Left ventricle myocardium superior (tissue), 1 donor: ENCODE data around the gene CCDC159. TPM values are rescaled to one million over a fixed set of nuclear protein-coding genes. Genes with fewer than 3 reads are reported as not detected.
"Not testable (repeated sequence)": the region's sequence is repeated elsewhere in the genome, so short reads cannot be mapped to it uniquely, and the experiment has no call there.

Experiments
- ATAC-seq: fragments of 200-7000 bp; cut with Tn5 transposase; one replicate; pipeline ENCODE4 v1.9.1; 2020; ENCODE audit warnings: mild to moderate bottlenecking, moderate library complexity
- DNase-seq: peaks from one replicate; pipeline ENCODE4 v3.0.0-alpha.2; 2020
- intact Hi-C: fragments of 100-400 bp; cut with micrococcal nuclease; formaldehyde crosslinking; loops from one replicate; pipeline ENCODE4 v1.11.0; 2022
- long read RNA-seq: library from polyadenylated mRNA; unstranded; transcript quantifications from one replicate; pipeline ENCODE4 v2.0.0, GENCODE V29; 2021
- total RNA-seq: library from RNA; stranded (reverse); fragmentation: NEBNext Ultra II Directional; extraction: Animal tissue kit (Norgen Biotek cat#: 25700); gene quantifications from one replicate; pipeline ENCODE4 v1.2.1, GENCODE V29; 2021
- donor health status: DM: no; HTN: yes; CAD: no; lungs with severe emphysema.

Gene CCDC159, protein sequence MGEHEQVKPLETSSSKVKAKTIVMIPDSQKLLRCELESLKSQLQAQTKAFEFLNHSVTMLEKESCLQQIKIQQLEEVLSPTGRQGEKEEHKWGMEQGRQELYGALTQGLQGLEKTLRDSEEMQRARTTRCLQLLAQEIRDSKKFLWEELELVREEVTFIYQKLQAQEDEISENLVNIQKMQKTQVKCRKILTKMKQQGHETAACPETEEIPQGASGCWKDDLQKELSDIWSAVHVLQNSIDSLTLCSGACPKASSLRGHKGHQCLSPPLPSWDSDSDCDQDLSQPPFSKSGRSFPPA
- 20.9 TPM for total RNA-seq
- long read RNA-seq, partial matches to known transcripts, result 1 of 7 reads
- long read RNA-seq, other reads (novel, unspliced or antisense), result 4 of 7 reads

- ATAC-seq (peak; percentile 96), DNase-seq (peak; percentile 97)
- intact Hi-C loops, result no loop called here
Observed at GRCh38 chr19:11346104-11346940, at the start of gene CCDC159, which contains the start of gene TMEM205. CCDC159 (plus strand) TSS chr19:11346519; CDS start chr19:11346607, 88 bp downstream. TMEM205 (minus strand) TSS chr19:11346268; CDS start chr19:11345619, 649 bp downstream.

DNA sequence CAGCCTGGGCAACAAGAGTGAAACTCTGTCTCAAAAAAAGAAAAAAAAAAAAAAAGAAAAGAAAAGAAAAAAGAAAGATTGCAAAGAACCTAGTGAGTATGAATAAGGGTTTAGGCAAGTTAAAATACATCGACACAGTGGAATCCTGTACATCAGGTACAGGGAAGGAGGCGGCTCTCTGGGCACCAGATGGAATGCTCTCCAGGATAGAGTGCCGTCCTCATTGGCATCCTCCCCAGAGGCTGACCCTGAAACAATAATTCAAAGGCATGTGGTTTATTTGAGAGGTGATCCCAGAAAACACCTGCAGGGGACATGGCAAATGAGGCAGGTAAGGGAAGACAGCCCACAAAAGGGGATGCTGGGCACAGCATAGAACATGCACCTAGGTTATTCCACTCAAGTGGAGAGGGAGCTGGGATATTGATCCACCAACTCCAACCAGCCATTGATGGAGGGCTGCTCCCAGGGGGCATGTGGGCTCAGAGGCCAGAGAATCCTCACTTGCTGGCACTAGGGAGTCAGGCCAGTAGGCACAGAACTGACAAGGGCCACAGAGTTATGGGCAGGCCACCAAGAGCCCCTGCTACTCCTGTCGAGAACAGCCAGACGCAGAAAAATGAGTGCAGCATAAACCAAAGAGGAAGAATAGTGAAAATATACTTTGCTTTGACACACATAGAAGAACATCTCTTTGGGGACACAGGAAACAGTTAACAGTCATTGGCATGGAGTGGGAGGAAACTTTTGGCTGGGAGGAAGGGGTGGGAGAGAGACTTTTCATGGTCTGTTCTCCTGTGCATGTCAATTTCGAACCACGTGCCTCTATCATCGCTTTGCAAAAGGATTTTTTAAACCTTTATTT, 46.1 kb upstream of the CCDC159 start:
- no peak for ATAC-seq

DNA sequence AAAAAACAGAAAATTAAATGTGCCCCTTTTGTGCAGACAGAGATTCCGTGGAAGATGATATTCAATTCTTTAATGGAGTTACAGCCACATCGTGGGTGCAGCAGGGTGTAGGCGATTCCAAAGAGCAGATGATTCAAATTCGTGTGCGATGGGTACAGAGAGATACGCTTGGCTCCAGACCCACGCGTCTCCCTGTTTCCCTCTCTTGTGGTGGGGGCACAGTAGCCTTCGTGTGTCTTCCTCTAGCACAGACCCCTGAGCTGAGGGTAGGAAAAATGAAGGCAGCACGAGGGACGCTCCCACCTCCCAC, 45.6 kb upstream of the CCDC159 start:
- no peak for DNase-seq
- no peak for ATAC-seq
- intact Hi-C loops, result no loop called here

More for the DNA sequence above, 46.1 kb upstream of the CCDC159 start:
- intact Hi-C loops, result no loop called here
- no peak for DNase-seq

DNA sequence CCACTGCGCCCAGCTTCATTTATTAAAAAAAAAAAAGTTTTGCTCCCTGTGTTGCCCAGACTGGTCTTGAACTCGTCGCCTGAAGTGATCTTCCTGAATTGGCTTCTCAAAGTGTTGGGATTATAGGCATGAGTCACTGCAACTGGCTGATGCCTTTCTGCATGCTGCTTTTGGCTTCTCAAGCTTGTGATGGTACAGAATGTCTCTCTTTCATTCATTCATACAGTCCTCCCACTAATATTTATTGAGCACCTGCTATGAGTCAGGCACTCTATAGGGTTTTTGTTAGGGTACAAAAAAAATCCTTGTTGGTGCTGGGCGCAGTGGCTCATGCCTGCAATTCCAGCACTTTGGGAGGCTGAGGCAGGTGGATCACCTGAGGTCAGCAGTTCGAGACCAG, 41.4 kb upstream of the CCDC159 start:
- intact Hi-C loops, result no loop called here
- DNase-seq (no peak), ATAC-seq (no peak)

DNA sequence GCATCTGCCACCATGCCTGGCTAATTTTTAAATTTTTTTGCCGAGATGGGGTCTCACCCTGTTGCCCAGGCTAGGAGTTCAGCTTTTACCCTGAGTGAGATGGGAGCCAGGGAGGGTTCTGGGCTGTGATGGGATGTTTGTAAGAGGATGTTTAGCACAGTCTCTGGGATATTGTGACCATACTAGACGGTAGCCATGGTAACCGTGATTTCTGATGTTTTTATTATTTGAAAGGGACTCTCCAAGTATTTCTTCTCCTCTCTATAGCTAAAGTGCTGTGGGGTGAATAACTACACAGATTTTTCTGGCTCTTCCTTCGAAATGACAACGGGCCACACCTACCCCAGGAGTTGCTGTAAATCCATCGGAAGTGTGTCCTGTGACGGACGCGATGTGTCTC, 40.0 kb upstream of the CCDC159 start:
- DNase-seq (no peak), ATAC-seq (no peak)

GRCh38 chr19:11320278-11320995, 25.9 kb upstream of the CCDC159 start:
- DNase-seq, ATAC-seq, intact Hi-C loops: not testable (repeated sequence)

More for the DNA sequence above, 40.0 kb upstream of the CCDC159 start:
- intact Hi-C loops, result no loop called here

DNA sequence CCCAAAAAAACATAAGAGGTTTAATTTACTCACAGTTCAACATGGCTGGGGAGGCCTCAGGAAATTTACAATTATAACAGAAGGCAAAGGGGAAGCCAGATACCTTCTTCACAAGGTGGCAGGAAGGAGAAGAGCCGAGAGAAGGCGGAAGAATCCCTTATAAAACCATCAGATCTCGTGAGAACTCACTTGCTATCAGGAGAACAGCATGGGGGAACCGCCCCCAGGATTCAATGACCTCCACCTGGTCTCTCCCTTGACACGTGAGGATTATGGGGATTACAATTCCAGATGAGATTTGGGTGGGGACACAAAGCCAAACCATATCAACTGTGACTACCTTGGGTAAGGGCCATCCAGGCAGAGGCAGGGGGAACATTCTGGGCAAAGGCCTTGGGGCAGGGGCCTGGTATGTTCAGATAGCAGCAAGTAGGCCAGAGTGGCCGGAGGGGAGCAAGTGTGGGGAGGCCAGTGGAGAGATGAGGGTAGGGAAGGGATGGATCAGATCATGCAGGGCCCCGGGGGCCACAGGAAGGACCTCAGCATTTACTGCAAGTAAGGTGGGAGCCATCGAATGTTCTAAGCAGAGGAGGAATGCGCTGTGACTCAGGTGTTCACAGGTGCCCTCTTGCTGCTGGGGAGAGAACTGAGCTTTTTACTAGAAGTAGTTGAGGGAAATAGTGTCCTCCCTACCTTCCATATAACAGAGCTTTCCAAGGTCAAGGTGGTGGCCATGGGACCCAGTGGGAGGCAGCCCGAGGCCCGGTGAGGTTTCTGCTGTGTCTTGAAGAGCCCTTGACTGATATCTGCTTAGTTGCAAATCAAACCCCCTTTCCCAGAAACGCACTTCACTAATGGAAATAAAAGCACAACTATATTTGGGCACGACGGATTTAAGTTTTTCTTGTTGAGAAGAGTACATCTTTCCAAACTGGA, 24.9 kb upstream of the CCDC159 start:
- intact Hi-C loops, result no loop called here
- no peak for ATAC-seq
- DNase-seq, result no peak

DNA sequence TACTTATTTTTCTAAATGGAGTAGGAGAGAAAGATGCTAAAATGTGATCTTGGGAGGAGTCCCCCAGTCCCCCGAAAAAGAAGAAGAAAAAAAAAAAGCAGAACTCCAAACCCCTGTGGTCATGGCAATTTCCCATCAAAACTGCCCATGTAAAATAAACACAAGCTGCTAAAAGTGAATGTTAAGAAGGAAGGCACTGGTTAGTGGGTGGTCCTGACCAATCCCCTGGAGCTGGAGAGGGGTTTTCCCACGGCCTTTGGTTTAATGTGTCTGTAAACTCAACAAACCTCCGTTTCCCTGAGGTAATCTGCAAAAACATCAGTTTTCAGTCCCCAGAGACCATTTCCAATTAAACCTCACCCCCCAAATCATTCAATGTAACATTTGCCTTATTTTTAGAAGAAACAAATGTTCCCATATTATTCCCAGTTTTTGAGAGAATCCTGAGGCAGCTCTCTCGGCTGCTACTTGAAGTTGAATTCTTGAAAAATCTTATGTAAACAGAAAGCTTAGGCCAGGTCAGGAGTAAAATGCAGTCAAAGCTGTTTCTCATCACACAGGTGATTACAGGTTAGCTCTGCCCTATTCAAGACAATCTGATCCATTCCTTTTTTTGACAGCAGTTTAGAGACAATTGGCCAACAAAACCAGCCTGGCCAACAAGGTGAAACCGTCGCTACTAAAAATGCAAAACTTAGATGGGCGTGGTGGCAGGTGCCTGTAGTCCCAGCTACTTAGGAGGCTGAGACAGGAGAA, 23.9 kb upstream of the CCDC159 start:
- no peak for ATAC-seq
- intact Hi-C loops, result no loop called here
- DNase-seq, result no peak

GRCh38 chr19:11323601-11324078, 22.7 kb upstream of the CCDC159 start:
- DNase-seq (no peak), ATAC-seq (no peak)
- intact Hi-C loops, result no loop called here

DNA sequence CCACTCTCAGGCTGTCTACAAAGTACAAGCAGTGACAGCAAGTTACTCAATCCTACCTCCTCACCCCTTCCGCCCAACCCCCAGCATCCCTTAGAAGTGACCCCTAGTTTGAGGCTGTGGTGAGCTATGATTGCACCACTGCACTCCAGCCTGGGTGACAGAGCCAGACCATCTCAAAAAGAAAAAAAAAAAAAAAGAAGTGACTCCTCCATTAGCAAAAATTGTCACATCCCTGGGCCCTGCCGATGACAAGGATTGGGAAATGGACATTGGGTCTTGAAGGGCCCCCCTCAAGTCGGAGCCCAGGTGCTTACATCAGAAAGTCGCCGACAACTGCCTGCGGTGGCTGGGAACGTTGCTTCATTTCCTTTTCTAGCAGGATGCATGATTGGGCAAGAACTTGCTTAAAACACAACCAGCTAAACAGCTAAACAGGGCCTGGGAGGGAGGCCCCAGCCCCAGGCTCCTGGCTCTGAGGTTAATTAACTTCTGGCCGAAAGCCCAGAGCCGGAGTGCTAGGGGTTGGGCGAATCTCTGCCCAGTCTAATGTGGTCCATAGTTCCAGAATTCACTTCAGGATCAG, 22.1 kb upstream of the CCDC159 start:
- ATAC-seq, result peak; percentile 93
- intact Hi-C loops, result no loop called here
- DNase-seq, result peak; percentile 76

DNA sequence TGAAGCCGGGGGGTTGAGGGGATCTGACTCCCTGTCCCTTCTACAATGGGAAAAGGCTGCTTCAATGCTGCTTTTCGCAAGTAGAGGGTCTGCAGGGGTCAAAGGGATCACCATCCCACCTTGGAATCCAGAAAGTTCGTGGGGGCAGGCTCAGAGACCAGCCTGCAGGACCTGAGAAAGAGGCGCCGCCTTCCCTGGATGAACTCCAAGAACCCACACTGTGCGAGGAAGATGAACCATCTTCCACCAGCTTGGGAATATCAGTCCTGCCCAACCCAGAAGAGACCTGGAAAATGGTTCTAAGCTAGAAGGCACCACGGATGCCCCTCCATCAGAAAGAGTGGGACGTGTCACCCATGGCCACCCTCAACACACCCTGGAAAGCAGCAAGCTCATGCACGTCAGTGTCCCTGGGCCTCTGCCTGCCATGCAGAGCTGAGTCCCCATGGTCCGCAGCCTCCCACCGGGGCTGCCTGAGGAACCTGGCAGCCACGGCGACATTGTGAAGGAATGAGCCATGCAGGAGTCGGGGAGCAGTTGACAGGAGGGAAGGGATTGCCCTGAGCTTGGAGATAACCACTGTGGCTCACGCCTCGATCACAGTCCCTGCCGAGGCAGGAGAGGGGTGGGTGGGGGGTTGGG, 21.4 kb upstream of the CCDC159 start:
- DNase-seq (no peak), ATAC-seq (peak; percentile 14)
- intact Hi-C loops, result no loop called here

DNA sequence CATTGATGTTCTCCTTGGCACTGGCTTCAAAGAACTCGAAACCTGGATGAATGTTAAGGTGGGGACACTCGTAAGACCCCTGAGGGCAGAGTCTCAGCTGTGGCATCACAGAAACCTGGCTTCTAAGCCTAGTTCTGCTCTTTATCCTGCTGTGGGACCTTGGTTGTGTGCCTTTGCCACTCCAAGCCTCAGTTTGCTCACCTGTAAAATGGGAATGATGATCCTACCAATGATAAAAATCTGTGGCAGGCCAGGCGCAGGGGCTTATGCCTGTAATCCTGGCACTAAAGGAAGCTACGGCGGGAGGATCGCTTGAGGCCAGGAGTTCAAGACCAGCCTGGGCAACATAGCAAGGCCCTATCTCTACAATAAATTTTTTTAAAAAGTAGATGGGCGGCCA, 20.8 kb upstream of the CCDC159 start:
- DNase-seq, result no peak
- ATAC-seq, result no peak
- intact Hi-C loops, result no loop called here

- DNase-seq, result no peak
- ATAC-seq, result no peak
- intact Hi-C loops, result no loop called here
Observed at GRCh38 chr19:11330127-11330526, 16.2 kb upstream of the CCDC159 start.

DNA sequence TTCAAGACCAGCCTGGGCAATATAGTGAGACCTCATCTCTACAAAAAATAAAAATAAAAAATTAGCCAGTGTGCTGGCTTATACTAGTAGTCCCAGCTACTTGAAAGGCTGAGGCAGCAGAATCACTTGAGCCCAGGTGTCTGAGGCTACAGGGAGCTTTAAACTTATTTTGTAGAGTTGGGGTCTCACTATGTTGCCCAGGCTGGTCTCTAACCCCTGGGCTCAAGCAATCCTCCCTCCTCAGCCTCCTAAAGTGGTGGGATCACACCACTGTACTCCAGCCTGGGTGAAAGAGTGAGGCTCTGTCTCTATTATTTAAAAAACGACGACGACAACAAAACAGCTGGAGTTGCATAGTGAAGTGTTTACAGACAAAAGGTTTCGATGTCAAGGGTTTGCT, 14.8 kb upstream of the CCDC159 start:
- DNase-seq (no peak), ATAC-seq (no peak)
- intact Hi-C loops, result no loop called here

- intact Hi-C loops, result no loop called here
- ATAC-seq (no peak), DNase-seq (no peak)
Observed at GRCh38 chr19:11332822-11333221, 13.5 kb upstream of the CCDC159 start.

GRCh38 chr19:11333838-11334237, 12.5 kb upstream of the CCDC159 start:
- ATAC-seq, DNase-seq, intact Hi-C loops: not testable (repeated sequence)
